ENCODE data around the gene RIPPLY2. TPM values are rescaled to one million over a fixed set of nuclear protein-coding genes. Genes with fewer than 3 reads are reported as not detected.

The RIPPLY2 gene
- total and polyA plus RNA-seq, 4 donors = not detected

DNA sequence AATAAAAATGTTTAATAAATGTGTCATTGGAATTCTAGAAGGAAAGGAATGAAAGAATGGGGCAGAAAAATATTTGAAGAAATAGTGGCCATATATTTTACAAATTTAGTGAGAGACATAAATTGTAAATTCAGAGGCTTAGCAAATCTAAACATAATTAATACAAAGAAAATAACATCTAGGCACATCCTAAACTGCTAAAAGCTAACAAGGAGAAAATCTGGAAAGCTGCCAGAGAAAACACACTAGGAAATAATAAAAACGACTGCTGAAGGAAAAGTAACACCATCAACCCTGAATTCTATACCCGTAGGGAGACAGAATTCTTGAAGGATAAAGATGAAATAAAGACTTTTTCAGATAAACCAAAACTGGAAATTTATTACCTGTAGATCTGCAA lies 30.1 kb downstream of the RIPPLY2 start:
- Histone ChIP-seq H3K27ac (ENCODE audit: low read depth in 1 of 2, low read length in 2 of 2) (no peak overlapping the region), H3K27me3 (ENCODE audit: control insufficient read depth in 4 of 4, insufficient read depth in 4 of 4, low read length in 3 of 4) (no peaks in the 10 kb centered on the region), H3K36me3 (ENCODE audit: control insufficient read depth in 4 of 4, insufficient read depth in 3 of 4, low read depth in 1 of 4, low read length in 3 of 4) (no peaks in the 10 kb centered on the region), H3K4me3 (ENCODE audit: low read depth in 1 of 3, low read length in 3 of 3) (no peak overlapping the region), H3K4me1 (ENCODE audit: control insufficient read depth in 4 of 4, insufficient read depth in 4 of 4, low read length in 3 of 4) (peaks cover 0 to 1% (median 0%) of the 10 kb centered on the region in 4 donors), H3K9me3 (ENCODE audit: control insufficient read depth in 4 of 4, low read length in 3 of 4) (no peaks in the 10 kb centered on the region), H3K9ac (ENCODE audit: low read depth in 1 of 2, low read length in 2 of 2) (no peak overlapping the region)
- no peak for DNase-seq (ENCODE audit: low spot score)
- TF ChIP-seq YY1 (IDR thresholded peaks at IDR 0.05) (no peak), EGR1 (IDR thresholded peaks at IDR 0.05; ENCODE audit: low read depth in 2 of 2) (no peak), FOXA1 (IDR thresholded peaks at IDR 0.05) (no peak), NR2F2 (IDR thresholded peaks at IDR 0.05) (no peak), RXRA (IDR thresholded peaks at IDR 0.05) (no peak), RAD21 (IDR thresholded peaks at IDR 0.05) (no peak), TAF1 (conservative IDR thresholded peaks at IDR 0.05) (no peak)
- TF ChIP-seq, protein P1, sequence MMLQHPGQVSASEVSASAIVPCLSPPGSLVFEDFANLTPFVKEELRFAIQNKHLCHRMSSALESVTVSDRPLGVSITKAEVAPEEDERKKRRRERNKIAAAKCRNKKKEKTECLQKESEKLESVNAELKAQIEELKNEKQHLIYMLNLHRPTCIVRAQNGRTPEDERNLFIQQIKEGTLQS (IDR thresholded peaks at IDR 0.05) = no peak
- TF ChIP-seq, protein P2, sequence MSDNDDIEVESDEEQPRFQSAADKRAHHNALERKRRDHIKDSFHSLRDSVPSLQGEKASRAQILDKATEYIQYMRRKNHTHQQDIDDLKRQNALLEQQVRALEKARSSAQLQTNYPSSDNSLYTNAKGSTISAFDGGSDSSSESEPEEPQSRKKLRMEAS (IDR thresholded peaks at IDR 0.05) = no peak
- TF ChIP-seq, protein P3, sequence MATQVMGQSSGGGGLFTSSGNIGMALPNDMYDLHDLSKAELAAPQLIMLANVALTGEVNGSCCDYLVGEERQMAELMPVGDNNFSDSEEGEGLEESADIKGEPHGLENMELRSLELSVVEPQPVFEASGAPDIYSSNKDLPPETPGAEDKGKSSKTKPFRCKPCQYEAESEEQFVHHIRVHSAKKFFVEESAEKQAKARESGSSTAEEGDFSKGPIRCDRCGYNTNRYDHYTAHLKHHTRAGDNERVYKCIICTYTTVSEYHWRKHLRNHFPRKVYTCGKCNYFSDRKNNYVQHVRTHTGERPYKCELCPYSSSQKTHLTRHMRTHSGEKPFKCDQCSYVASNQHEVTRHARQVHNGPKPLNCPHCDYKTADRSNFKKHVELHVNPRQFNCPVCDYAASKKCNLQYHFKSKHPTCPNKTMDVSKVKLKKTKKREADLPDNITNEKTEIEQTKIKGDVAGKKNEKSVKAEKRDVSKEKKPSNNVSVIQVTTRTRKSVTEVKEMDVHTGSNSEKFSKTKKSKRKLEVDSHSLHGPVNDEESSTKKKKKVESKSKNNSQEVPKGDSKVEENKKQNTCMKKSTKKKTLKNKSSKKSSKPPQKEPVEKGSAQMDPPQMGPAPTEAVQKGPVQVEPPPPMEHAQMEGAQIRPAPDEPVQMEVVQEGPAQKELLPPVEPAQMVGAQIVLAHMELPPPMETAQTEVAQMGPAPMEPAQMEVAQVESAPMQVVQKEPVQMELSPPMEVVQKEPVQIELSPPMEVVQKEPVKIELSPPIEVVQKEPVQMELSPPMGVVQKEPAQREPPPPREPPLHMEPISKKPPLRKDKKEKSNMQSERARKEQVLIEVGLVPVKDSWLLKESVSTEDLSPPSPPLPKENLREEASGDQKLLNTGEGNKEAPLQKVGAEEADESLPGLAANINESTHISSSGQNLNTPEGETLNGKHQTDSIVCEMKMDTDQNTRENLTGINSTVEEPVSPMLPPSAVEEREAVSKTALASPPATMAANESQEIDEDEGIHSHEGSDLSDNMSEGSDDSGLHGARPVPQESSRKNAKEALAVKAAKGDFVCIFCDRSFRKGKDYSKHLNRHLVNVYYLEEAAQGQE (IDR thresholded peaks at IDR 0.05) = no peak
- WGBS = 45% methylated on average over 2 of the region's 2 CpGs

DNA sequence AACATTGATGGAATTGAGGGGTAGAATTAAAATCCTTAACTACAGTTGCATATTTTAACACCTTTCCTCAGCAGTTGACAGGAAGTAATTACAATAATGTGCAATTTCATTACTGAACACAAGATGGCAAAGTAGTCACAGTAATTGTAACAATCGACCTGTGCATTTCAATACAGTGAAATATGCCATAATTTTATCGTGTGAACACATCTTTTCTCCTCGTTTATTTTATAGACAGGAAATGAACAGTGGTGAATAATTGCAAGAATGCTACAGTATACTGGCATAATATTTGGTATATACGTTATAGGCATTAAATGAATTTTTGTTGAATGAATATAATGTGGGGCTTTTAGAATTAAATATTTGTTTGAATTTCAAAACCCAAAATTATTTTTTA lies 31.4 kb downstream of the RIPPLY2 start:
- Histone ChIP-seq H3K27me3 (ENCODE audit: control insufficient read depth in 4 of 4, insufficient read depth in 4 of 4, low read length in 3 of 4) (no peaks in the 10 kb centered on the region), H3K9ac (ENCODE audit: low read depth in 1 of 2, low read length in 2 of 2) (no peak overlapping the region), H3K36me3 (ENCODE audit: control insufficient read depth in 4 of 4, insufficient read depth in 3 of 4, low read depth in 1 of 4, low read length in 3 of 4) (no peaks in the 10 kb centered on the region), H3K4me1 (ENCODE audit: control insufficient read depth in 4 of 4, insufficient read depth in 4 of 4, low read length in 3 of 4) (peaks cover 0 to 1% (median 0%) of the 10 kb centered on the region in 4 donors), H3K4me3 (ENCODE audit: low read depth in 1 of 3, low read length in 3 of 3) (no peak overlapping the region), H3K9me3 (ENCODE audit: control insufficient read depth in 4 of 4, low read length in 3 of 4) (no peaks in the 10 kb centered on the region), H3K27ac (ENCODE audit: low read depth in 1 of 2, low read length in 2 of 2) (no peak overlapping the region)
- TF ChIP-seq FOXA1 (IDR thresholded peaks at IDR 0.05) (no peak), HNF4A (conservative IDR thresholded peaks at IDR 0.05) (no peak), YY1 (IDR thresholded peaks at IDR 0.05) (no peak), JUND (IDR thresholded peaks at IDR 0.05) (no peak), HNF4G (IDR thresholded peaks at IDR 0.05) (no peak), FOXA2 (IDR thresholded peaks at IDR 0.05) (no peak), RXRA (IDR thresholded peaks at IDR 0.05) (no peak), SP1 (IDR thresholded peaks at IDR 0.05) (no peak), EGR1 (IDR thresholded peaks at IDR 0.05; ENCODE audit: low read depth in 2 of 2) (no peak), GABPA (IDR thresholded peaks at IDR 0.05 in 1 of 2, conservative IDR thresholded peaks at IDR 0.05 in 1 of 2) (no peak), NR2F2 (IDR thresholded peaks at IDR 0.05) (no peak), RAD21 (IDR thresholded peaks at IDR 0.05) (peak; percentile 93 to 95), TAF1 (conservative IDR thresholded peaks at IDR 0.05) (no peak)
- TF ChIP-seq, protein P3 (IDR thresholded peaks at IDR 0.05) = no peak
- TF ChIP-seq, protein P1 (IDR thresholded peaks at IDR 0.05) = no peak
- TF ChIP-seq, protein P4, sequence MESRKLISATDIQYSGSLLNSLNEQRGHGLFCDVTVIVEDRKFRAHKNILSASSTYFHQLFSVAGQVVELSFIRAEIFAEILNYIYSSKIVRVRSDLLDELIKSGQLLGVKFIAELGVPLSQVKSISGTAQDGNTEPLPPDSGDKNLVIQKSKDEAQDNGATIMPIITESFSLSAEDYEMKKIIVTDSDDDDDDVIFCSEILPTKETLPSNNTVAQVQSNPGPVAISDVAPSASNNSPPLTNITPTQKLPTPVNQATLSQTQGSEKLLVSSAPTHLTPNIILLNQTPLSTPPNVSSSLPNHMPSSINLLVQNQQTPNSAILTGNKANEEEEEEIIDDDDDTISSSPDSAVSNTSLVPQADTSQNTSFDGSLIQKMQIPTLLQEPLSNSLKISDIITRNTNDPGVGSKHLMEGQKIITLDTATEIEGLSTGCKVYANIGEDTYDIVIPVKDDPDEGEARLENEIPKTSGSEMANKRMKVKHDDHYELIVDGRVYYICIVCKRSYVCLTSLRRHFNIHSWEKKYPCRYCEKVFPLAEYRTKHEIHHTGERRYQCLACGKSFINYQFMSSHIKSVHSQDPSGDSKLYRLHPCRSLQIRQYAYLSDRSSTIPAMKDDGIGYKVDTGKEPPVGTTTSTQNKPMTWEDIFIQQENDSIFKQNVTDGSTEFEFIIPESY (IDR thresholded peaks at IDR 0.05) = no peak
- TF ChIP-seq, protein P5, sequence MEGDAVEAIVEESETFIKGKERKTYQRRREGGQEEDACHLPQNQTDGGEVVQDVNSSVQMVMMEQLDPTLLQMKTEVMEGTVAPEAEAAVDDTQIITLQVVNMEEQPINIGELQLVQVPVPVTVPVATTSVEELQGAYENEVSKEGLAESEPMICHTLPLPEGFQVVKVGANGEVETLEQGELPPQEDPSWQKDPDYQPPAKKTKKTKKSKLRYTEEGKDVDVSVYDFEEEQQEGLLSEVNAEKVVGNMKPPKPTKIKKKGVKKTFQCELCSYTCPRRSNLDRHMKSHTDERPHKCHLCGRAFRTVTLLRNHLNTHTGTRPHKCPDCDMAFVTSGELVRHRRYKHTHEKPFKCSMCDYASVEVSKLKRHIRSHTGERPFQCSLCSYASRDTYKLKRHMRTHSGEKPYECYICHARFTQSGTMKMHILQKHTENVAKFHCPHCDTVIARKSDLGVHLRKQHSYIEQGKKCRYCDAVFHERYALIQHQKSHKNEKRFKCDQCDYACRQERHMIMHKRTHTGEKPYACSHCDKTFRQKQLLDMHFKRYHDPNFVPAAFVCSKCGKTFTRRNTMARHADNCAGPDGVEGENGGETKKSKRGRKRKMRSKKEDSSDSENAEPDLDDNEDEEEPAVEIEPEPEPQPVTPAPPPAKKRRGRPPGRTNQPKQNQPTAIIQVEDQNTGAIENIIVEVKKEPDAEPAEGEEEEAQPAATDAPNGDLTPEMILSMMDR (IDR thresholded peaks at IDR 0.05; ENCODE audit: low read depth, low read length, missing input control) = peak; percentile 67
- TF ChIP-seq, protein P2 (IDR thresholded peaks at IDR 0.05) = no peak
- 14% methylated on average over 4 of the region's 4 CpGs for WGBS
- no peak for DNase-seq (ENCODE audit: low spot score)

Measured in liver (tissue), 9 donors.